PFSK-1 (cell line): ENCODE measurements around the gene STIP1.

Experiments used
- FOXP2 ChIP-seq: optimal IDR thresholded peaks from 2 replicates; pipeline ENCODE3; 2011; ENCODE audit warnings: borderline replicate concordance, control low read depth, inconsistent platforms; ENCODE audit not compliant: insufficient read depth; ENCODE audit errors: extremely low read length, extremely low read depth
- POLR2AphosphoS5 ChIP-seq: IDR thresholded peaks from 2 replicates; pipeline ENCODE4 v1.6.1; 2012; ENCODE audit warnings: low read depth, mild to moderate bottlenecking, control low read depth, low read length, moderate library complexity
- SIN3A ChIP-seq: IDR thresholded peaks from 2 replicates; pipeline ENCODE4 v1.6.1; 2012; ENCODE audit warnings: mild to moderate bottlenecking, low read length, moderate library complexity, borderline replicate concordance; ENCODE audit not compliant: insufficient read depth
- TAF1 ChIP-seq: IDR thresholded peaks from 2 replicates; pipeline ENCODE4 v1.6.1; 2012; ENCODE audit warnings: low read length, control low read depth, borderline replicate concordance; ENCODE audit not compliant: insufficient read depth
- TF ChIP-seq, protein P1 (sequence below), 2 experiments: IDR thresholded peaks; 2 replicates each; pipeline versions ENCODE4 v1.6.1 to v1.8.0; 2011 to 2012; ENCODE audit warnings: low read depth in 2 of 2, low read length in 2 of 2, control low read depth in 1 of 2, inconsistent platforms in 1 of 2, mild to moderate bottlenecking in 1 of 2, moderate library complexity in 1 of 2; ENCODE audit not compliant: insufficient read depth in 1 of 2

STIP1 gene

DNA sequence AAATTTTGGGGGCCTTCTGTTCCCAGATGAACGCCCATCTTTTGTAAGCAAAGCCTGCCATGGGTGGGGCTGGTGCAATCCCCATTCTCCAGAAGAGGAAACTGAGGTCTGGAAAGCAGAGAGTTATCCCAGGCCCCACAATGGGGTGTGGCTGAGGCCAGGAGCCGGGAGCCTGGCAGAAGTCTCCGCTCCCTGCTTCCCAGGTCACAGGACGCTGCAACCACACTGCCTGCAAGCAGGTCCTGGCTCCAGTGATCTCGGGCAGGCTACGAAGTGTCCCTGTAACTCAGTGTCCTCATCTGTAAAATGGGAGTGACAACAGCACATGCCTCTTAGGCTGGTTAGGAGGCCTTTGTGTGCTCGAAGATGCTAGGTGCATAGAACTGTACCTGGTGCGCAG is 67.1 kb downstream of the STIP1 start:
- no peak for TF ChIP-seq SIN3A
- no peak for TF ChIP-seq POLR2AphosphoS5
- no peak for TF ChIP-seq TAF1
- no peak for TF ChIP-seq FOXP2
- TF ChIP-seq, protein P1, sequence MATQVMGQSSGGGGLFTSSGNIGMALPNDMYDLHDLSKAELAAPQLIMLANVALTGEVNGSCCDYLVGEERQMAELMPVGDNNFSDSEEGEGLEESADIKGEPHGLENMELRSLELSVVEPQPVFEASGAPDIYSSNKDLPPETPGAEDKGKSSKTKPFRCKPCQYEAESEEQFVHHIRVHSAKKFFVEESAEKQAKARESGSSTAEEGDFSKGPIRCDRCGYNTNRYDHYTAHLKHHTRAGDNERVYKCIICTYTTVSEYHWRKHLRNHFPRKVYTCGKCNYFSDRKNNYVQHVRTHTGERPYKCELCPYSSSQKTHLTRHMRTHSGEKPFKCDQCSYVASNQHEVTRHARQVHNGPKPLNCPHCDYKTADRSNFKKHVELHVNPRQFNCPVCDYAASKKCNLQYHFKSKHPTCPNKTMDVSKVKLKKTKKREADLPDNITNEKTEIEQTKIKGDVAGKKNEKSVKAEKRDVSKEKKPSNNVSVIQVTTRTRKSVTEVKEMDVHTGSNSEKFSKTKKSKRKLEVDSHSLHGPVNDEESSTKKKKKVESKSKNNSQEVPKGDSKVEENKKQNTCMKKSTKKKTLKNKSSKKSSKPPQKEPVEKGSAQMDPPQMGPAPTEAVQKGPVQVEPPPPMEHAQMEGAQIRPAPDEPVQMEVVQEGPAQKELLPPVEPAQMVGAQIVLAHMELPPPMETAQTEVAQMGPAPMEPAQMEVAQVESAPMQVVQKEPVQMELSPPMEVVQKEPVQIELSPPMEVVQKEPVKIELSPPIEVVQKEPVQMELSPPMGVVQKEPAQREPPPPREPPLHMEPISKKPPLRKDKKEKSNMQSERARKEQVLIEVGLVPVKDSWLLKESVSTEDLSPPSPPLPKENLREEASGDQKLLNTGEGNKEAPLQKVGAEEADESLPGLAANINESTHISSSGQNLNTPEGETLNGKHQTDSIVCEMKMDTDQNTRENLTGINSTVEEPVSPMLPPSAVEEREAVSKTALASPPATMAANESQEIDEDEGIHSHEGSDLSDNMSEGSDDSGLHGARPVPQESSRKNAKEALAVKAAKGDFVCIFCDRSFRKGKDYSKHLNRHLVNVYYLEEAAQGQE (IDR thresholded peaks at IDR 0.05; ENCODE audit: insufficient read depth in 1 of 2, low read depth in 2 of 2, low read length in 2 of 2): no peak

DNA sequence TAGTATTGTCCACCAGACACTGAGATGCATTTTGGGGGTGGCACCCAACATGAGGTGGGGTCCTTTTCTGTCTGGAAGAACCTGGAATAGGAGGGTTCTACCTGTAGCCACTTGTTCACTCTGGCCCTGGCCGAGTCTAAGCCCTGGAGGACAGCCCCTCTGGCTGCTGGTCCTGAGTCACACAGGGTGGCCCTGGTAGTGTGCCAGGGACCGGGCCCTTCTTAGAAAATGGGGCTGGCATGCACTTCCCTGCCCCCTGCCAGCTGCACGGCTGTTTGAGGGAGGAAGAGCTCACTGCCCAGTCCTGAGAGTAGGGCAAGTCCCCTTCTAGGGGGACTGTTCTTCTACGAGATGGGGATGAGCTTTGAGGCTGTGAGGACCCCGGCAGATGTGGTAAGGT is 67.5 kb downstream of the STIP1 start:
- TF ChIP-seq, protein P1 (IDR thresholded peaks at IDR 0.05; ENCODE audit: insufficient read depth in 1 of 2, low read depth in 2 of 2, low read length in 2 of 2): no peak
- TF ChIP-seq SIN3A (no peak), FOXP2 (no peak), TAF1 (no peak), POLR2AphosphoS5 (no peak)
